Measurements from ENCODE around the gene TSFM. TPM values are rescaled to one million over a fixed set of nuclear protein-coding genes. Genes with fewer than 3 reads are reported as not detected.
A peak's percentile ranks its signal among the peaks of the same experiment; 100 is the strongest.

The TSFM gene
- total RNA-seq, 1 experiment from 2014 or later: 58.5 TPM

GRCh38 chr12:57783466-57783801 is 847 bp downstream of the TSFM start:
- ChIA-PET POLR2A (ENCODE audit: low non-redundant PET) (no interaction called here), CTCF (interaction anchor here (1.0 to 1.4 kb wide), 2 partner anchors 11 to 20 kb away, joined by 3 to 4 read pairs; partner anchors contain the start of genes EEF1AKMT3 and METTL1)
- Histone ChIP-seq H3K36me3 (ENCODE audit: insufficient read depth, low read length, poor library complexity, severe bottlenecking) (peaks cover 39% of the 10 kb centered on the region), H3K9me3 (ENCODE audit: low read depth, low read length, poor library complexity, severe bottlenecking) (no peaks in the 10 kb centered on the region), H3K4me3 (ENCODE audit: low read depth, low read length, poor library complexity, severe bottlenecking) (peak overlapping the region; percentile 95), H3K27ac (ENCODE audit: low read depth, low read length, poor library complexity, severe bottlenecking) (peak overlapping the region; percentile 79), H3K27me3 (replicated peaks; ENCODE audit: insufficient read depth, low read depth, low read length, poor library complexity) (no peaks in the 10 kb centered on the region), H3K4me1 (ENCODE audit: insufficient read depth, low read length, poor library complexity, severe bottlenecking) (no peaks in the 10 kb centered on the region)
- no peak for DNase-seq (ENCODE audit: low spot score)
- BruUV-seq (replicated peaks): no TSS peak
- TF ChIP-seq CTCF (conservative IDR thresholded peaks at IDR 0.05; ENCODE audit: low read depth, low read length) (no peak), EZH2 (IDR thresholded peaks at IDR 0.05; ENCODE audit: borderline replicate concordance, low read depth, low read length, poor library complexity, severe bottlenecking) (no peak)
- intact Hi-C loops (cut with micrococcal nuclease; ENCODE audit: unreplicated experiment): no loop called here

- intact Hi-C loops (cut with micrococcal nuclease; ENCODE audit: unreplicated experiment): no loop called here
- Histone ChIP-seq H3K9me3 (ENCODE audit: low read depth, low read length, poor library complexity, severe bottlenecking) (no peaks in the 10 kb centered on the region), H3K27ac (ENCODE audit: low read depth, low read length, poor library complexity, severe bottlenecking) (no peak overlapping the region), H3K27me3 (replicated peaks; ENCODE audit: insufficient read depth, low read depth, low read length, poor library complexity) (no peaks in the 10 kb centered on the region), H3K4me1 (ENCODE audit: insufficient read depth, low read length, poor library complexity, severe bottlenecking) (no peaks in the 10 kb centered on the region), H3K36me3 (ENCODE audit: insufficient read depth, low read length, poor library complexity, severe bottlenecking) (peaks cover 42% of the 10 kb centered on the region), H3K4me3 (ENCODE audit: low read depth, low read length, poor library complexity, severe bottlenecking) (peak overlapping the region; percentile 16)
- CTCF ChIA-PET: no interaction called here
- DNase-seq (ENCODE audit: low spot score): no peak
- TF ChIP-seq CTCF (conservative IDR thresholded peaks at IDR 0.05; ENCODE audit: low read depth, low read length) (no peak), EZH2 (IDR thresholded peaks at IDR 0.05; ENCODE audit: borderline replicate concordance, low read depth, low read length, poor library complexity, severe bottlenecking) (no peak)
- POLR2A ChIA-PET (ENCODE audit: low non-redundant PET): no interaction called here
- TSS peak; percentile 65 for BruUV-seq (replicated peaks)
Observed at GRCh38 chr12:57783861-57784260, 1.3 kb downstream of the TSFM start.

- Histone ChIP-seq H3K4me1 (ENCODE audit: insufficient read depth, low read length, poor library complexity, severe bottlenecking) (no peaks in the 10 kb centered on the region), H3K4me3 (ENCODE audit: low read depth, low read length, poor library complexity, severe bottlenecking) (no peak overlapping the region), H3K27ac (ENCODE audit: low read depth, low read length, poor library complexity, severe bottlenecking) (no peak overlapping the region), H3K27me3 (replicated peaks; ENCODE audit: insufficient read depth, low read depth, low read length, poor library complexity) (no peaks in the 10 kb centered on the region), H3K9me3 (ENCODE audit: low read depth, low read length, poor library complexity, severe bottlenecking) (no peaks in the 10 kb centered on the region), H3K36me3 (ENCODE audit: insufficient read depth, low read length, poor library complexity, severe bottlenecking) (peaks cover 61% of the 10 kb centered on the region)
- POLR2A ChIA-PET (ENCODE audit: low non-redundant PET): interaction anchor here (0.7 kb wide), 1 partner anchor 102 kb away, joined by 3 read pairs; no protein-coding TSS in a partner anchor
- TF ChIP-seq CTCF (conservative IDR thresholded peaks at IDR 0.05; ENCODE audit: low read depth, low read length) (no peak), EZH2 (IDR thresholded peaks at IDR 0.05; ENCODE audit: borderline replicate concordance, low read depth, low read length, poor library complexity, severe bottlenecking) (no peak)
- CTCF ChIA-PET: no interaction called here
- no TSS peak for BruUV-seq (replicated peaks)
- DNase-seq (ENCODE audit: low spot score): no peak
- intact Hi-C loops (cut with micrococcal nuclease; ENCODE audit: unreplicated experiment): no loop called here
Observed at GRCh38 chr12:57793920-57794319, 11.3 kb downstream of the TSFM start.

All from A673 (cell line).